Kidney (tissue), 14 donors: ENCODE results near the gene KCNQ1. TPM values are rescaled to one million over a fixed set of nuclear protein-coding genes. Genes with fewer than 3 reads are reported as not detected.
A peak's percentile ranks its signal among the peaks of the same experiment; 100 is the strongest.

ENCODE experiments used
- DNase-seq, 5 donors: peaks; one replicate each; pipeline ENCODE4 v3.0.0-alpha.2; 2013 to 2020
- FAIRE-seq: peaks from 2 replicates; lab custom pipeline; 2012; peaks lifted over from hg19 to GRCh38; lab: Jason Lieb, UNC
- H3K27ac ChIP-seq, 2 donors: one replicate each; pipeline ENCODE4 v1.7.0; 2013; ENCODE audit warnings: low read depth in 2 of 2, low read length in 2 of 2, inconsistent platforms in 1 of 2
- H3K27me3 ChIP-seq: one replicate; pipeline ENCODE4 v1.7.1; 2013; ENCODE audit warnings: low read length, inconsistent platforms; ENCODE audit not compliant: control insufficient read depth, insufficient read depth
- H3K36me3 ChIP-seq, 3 donors: one replicate each; pipeline versions ENCODE4 v1.7.0 to v1.7.1; 2013; ENCODE audit warnings: low read length in 3 of 3, control low read depth in 1 of 3, inconsistent platforms in 1 of 3; ENCODE audit not compliant: insufficient read depth in 3 of 3, control insufficient read depth in 2 of 3
- H3K4me1 ChIP-seq, 3 donors: one replicate each; pipeline versions ENCODE4 v1.7.0 to v1.7.1; 2013; ENCODE audit warnings: low read length in 3 of 3, inconsistent platforms in 1 of 3, low read depth in 1 of 3; ENCODE audit not compliant: control insufficient read depth in 2 of 3, insufficient read depth in 2 of 3
- H3K4me3 ChIP-seq, 3 donors: one replicate each; pipeline versions ENCODE4 v1.7.0 to v1.8.1; 2013; ENCODE audit warnings: low read length in 3 of 3, control low read depth in 1 of 3, inconsistent platforms in 1 of 3
- H3K9ac ChIP-seq, 3 donors: one replicate each; pipeline versions ENCODE4 v1.7.0 to v1.7.1; 2013; ENCODE audit warnings: low read length in 3 of 3, control low read depth in 1 of 3, inconsistent platforms in 1 of 3
- H3K9me3 ChIP-seq, 3 donors: one replicate each; pipeline versions ENCODE4 v1.7.0 to v1.7.1; 2013; ENCODE audit warnings: low read length in 3 of 3, control low read depth in 1 of 3, inconsistent platforms in 1 of 3; ENCODE audit not compliant: control insufficient read depth in 2 of 3, insufficient read depth in 1 of 3
- CTCF ChIP-seq: IDR thresholded peaks from 3 replicates; pipeline ENCODE4 v1.5.1; 2012; ENCODE audit warnings: mild to moderate bottlenecking, moderate library complexity, borderline replicate concordance; ENCODE audit not compliant: insufficient read depth; ENCODE audit errors: extremely low read depth
- intact Hi-C: fragments of 100-400 bp; cut with DNase I; formaldehyde crosslinking; loops from one replicate; pipeline ENCODE4 v1.11.1; 2022
- polyA plus RNA-seq: library from polyadenylated mRNA; stranded (reverse); fragments of 350-450 nt; fragmentation: Illumina TruSeq; extraction: RNeasy Lipid Tissue Mini Kit (QIAGEN cat#74804); gene quantifications from one replicate; pipeline ENCODE4 v1.2.3, GENCODE V29; 2014; ENCODE audit warnings: low read depth, low replicate concordance; ENCODE audit not compliant: insufficient read depth
- total RNA-seq: library from RNA; stranded (reverse); fragmentation: NEBNext Ultra II Directional; extraction: Animal tissue kit (Norgen Biotek cat#: 25700); gene quantifications from one replicate; pipeline ENCODE4 v1.2.1, GENCODE V29; 2021
- donor health status: control.
- donor health status: control.
- donor health status: control.
- donor health status: control.
- donor health status: control.
- donor health status: DM: yes; HTN: yes; CAD: no.
- donor health status: Normal renal cell carcinoma (clear cell type).

KCNQ1 gene
- total and polyA plus RNA-seq, 2 donors from 2014 or later, result 45.5 to 49.4 TPM

- H3K27ac ChIP-seq, result no peak overlapping the region
These were observed 29.6 kb upstream of the KCNQ1 start for GRCh38 chr11:2415171-2415570.

DNA sequence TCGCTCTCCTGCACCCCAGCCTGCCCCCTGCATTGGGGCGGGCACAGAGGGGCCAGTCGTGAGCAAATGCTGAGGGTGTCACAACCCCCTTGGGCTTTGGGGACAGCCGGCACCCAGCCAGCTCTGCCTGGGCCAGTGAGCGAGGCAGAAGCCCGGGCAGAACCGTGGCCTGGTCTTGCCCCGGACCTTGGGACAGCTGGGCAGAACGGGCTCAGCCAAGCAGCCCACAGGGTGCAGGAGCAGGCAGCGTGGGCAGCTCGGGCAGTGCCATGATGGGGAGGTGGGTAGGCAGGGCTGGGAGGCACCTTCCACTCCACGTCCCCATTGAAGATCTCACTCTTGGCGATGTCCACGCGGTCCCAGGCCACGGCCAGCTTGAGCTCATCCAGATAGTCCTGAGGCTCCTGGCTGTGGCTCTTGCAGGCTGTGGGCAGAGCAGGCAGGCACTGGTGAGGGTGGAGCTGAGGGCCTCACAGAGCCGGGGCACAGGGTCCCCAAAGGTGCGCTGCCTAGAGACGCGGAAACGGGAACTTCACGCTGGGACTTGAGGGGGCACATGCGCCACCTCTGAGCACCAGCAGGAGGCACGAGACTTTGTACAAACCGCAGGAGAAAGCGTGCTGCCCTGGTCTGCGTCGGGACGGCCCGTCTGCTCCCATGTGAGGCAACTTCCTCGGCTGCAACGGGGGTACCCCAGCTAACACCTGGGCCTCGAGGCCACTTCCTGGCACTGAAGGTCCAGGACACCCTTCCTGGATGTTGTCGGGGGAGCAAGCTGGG, 29.0 kb upstream of the KCNQ1 start:
- Histone ChIP-seq H3K36me3 (no peaks in the 10 kb centered on the region), H3K9me3 (no peaks in the 10 kb centered on the region), H3K27me3 (no peaks in the 10 kb centered on the region), H3K4me1 (peaks cover 0 to 3% (median 0%) of the 10 kb centered on the region in 3 donors), H3K9ac (no peak overlapping the region), H3K27ac (no peak overlapping the region), H3K4me3 (no peak overlapping the region)
- DNase-seq (peak in 1 of 5 donors; percentile 70), FAIRE-seq (no peak)
- no peak for TF ChIP-seq CTCF
- intact Hi-C loops, result loop anchor here (5.0 kb wide), 1 partner anchor 113 kb away; the partner anchor contains the start of genes C11orf21 and TSPAN32

More at GRCh38 chr11:2415171-2415570, 29.6 kb upstream of the KCNQ1 start:
- no peaks in the 10 kb centered on the region for H3K27me3 ChIP-seq
- intact Hi-C loops, result loop anchor here (5.0 kb wide), 1 partner anchor 113 kb away; the partner anchor contains the start of genes C11orf21 and TSPAN32
- H3K36me3 ChIP-seq, result no peaks in the 10 kb centered on the region
- no peak for TF ChIP-seq CTCF
- H3K9me3 ChIP-seq, result no peaks in the 10 kb centered on the region
- FAIRE-seq, result no peak
- no peak overlapping the region for H3K9ac ChIP-seq
- no peak overlapping the region for H3K4me3 ChIP-seq
- peak in 1 of 5 donors; percentile 58 for DNase-seq
- peaks cover 0 to 3% (median 0%) of the 10 kb centered on the region in 3 donors for H3K4me1 ChIP-seq

GRCh38 chr11:2416765-2417164, 28.0 kb upstream of the KCNQ1 start:
- intact Hi-C loops, result loop anchor here (5.0 kb wide), 1 partner anchor 114 kb away; the partner anchor contains the start of genes C11orf21 and TSPAN32
- H3K9me3 ChIP-seq, result no peaks in the 10 kb centered on the region
- no peaks in the 10 kb centered on the region for H3K27me3 ChIP-seq
- no peak overlapping the region for H3K9ac ChIP-seq
- FAIRE-seq (no peak), DNase-seq (peak in 1 of 5 donors; percentile 48)
- no peak for TF ChIP-seq CTCF
- no peak overlapping the region for H3K4me3 ChIP-seq
- H3K36me3 ChIP-seq, result no peaks in the 10 kb centered on the region
- peaks cover 0 to 3% (median 0%) of the 10 kb centered on the region in 3 donors for H3K4me1 ChIP-seq
- H3K27ac ChIP-seq, result no peak overlapping the region
